CD8-positive, alpha-beta memory T cell (primary cell): ENCODE measurements around the gene C10orf90. TPM values are rescaled to one million over a fixed set of nuclear protein-coding genes. Genes with fewer than 3 reads are reported as not detected.

Source experiments
- CTCF ChIA-PET: fragments of 350-600 bp; sonication (Branson Sonifier 250); formaldehyde crosslinking; loops from one replicate; lab custom pipeline; 2021; ENCODE audit warnings: antibody characterized with exemption; lab: Charles Lee
- POLR2A ChIA-PET: fragments of 350-600 bp; sonication (Branson Sonifier 250); formaldehyde crosslinking; loops from one replicate; lab custom pipeline; 2021; ENCODE audit warnings: antibody characterized with exemption; lab: Charles Lee
- DNase-seq, 5 donors: peaks; one replicate each; pipeline versions ENCODE4 v3.0.0 to v3.0.0-alpha.2; 2020 to 2022; ENCODE audit warnings: mixed read lengths in 1 of 5
- H3K27ac ChIP-seq: one replicate; pipeline ENCODE4 v1.7.0; 2013; ENCODE audit warnings: low read depth, mild to moderate bottlenecking, low read length, moderate library complexity
- H3K27me3 ChIP-seq: 2 replicates; pipeline ENCODE4 v1.7.0; 2013; ENCODE audit warnings: low read length, mild to moderate bottlenecking; ENCODE audit not compliant: insufficient read depth, poor library complexity, severe bottlenecking
- H3K36me3 ChIP-seq: 2 replicates; pipeline ENCODE4 v1.7.0; 2013; ENCODE audit warnings: mild to moderate bottlenecking, low read length, moderate library complexity; ENCODE audit not compliant: insufficient read depth
- H3K4me1 ChIP-seq: 2 replicates; pipeline ENCODE4 v1.7.0; 2013; ENCODE audit warnings: mild to moderate bottlenecking, low read length, moderate library complexity; ENCODE audit not compliant: insufficient read depth
- H3K4me3 ChIP-seq: 2 replicates; pipeline ENCODE4 v1.7.0; 2013; ENCODE audit warnings: mild to moderate bottlenecking, low read length
- H3K9me3 ChIP-seq: 2 replicates; pipeline ENCODE4 v1.7.0; 2013; ENCODE audit warnings: mild to moderate bottlenecking, low read length
- H3K27ac Mint-ChIP-seq, 8 donors: one replicate each; pipeline ENCODE4 v1.8.0; 2020 to 2021; ENCODE audit warnings: mixed read lengths in 8 of 8, mild to moderate bottlenecking in 6 of 8, inconsistent platforms in 3 of 8, moderate library complexity in 3 of 8
- H3K27me3 Mint-ChIP-seq, 2 donors: one replicate each; pipeline ENCODE4 v1.8.0; 2020 to 2021; ENCODE audit warnings: mixed read lengths in 2 of 2, mild to moderate bottlenecking in 1 of 2, moderate library complexity in 1 of 2
- H3K36me3 Mint-ChIP-seq, 3 donors: one replicate each; pipeline ENCODE4 v1.8.0; 2020 to 2021; ENCODE audit warnings: mixed read lengths in 3 of 3, inconsistent platforms in 1 of 3, mild to moderate bottlenecking in 1 of 3
- H3K4me1 Mint-ChIP-seq, 3 donors: one replicate each; pipeline ENCODE4 v1.8.0; 2020 to 2021; ENCODE audit warnings: mixed read lengths in 3 of 3, inconsistent platforms in 1 of 3, mild to moderate bottlenecking in 1 of 3
- H3K4me3 Mint-ChIP-seq, 7 donors: one replicate each; pipeline ENCODE4 v1.8.0; 2020 to 2021; ENCODE audit warnings: mixed read lengths in 7 of 7, mild to moderate bottlenecking in 6 of 7, moderate library complexity in 4 of 7, inconsistent platforms in 2 of 7
- H3K9me3 Mint-ChIP-seq, 5 donors: one replicate each; pipeline ENCODE4 v1.8.0; 2020 to 2022; ENCODE audit warnings: mixed read lengths in 5 of 5, mild to moderate bottlenecking in 3 of 5, moderate library complexity in 2 of 5, inconsistent platforms in 1 of 5
- polyA plus RNA-seq: library from polyadenylated mRNA; unstranded; fragments of 300-500 nt; fragmentation: Illumina TruSeq; gene quantifications from one replicate; pipeline ENCODE4 v1.2.3, GENCODE V29; 2021
- total RNA-seq, 2 experiments: library from RNA; stranded (reverse); gene quantifications; one replicate each; pipeline ENCODE4 v1.2.3, GENCODE V29; 2021

Gene C10orf90
- total and polyA plus RNA-seq, 3 experiments from 2014 or later, result not detected

DNA sequence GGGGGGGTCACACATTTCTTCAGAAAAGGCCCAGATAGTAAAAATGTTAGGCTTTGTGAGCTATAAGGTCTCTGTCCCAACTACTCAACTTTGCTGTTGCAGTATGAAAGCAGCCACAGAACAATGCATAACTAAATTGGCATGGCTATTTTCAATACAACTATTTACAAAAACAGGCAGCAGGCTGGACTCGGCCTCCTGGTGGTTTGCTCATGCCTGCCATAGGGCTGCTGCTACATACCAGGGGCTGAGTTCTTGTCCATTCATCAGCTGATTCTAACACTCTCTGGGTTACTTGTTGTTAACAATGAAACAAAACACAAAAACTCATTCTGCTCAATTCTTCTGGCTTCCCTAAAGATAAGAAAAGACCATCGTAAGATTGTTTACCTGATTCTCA, 172.8 kb downstream of the C10orf90 start:
- H3K4me1 Mint-ChIP-seq, result peaks cover 0 to 7% (median 6%) of the 10 kb centered on the region in 3 donors
- peaks cover 0 to 2% (median 0%) of the 10 kb centered on the region in 5 donors for H3K9me3 Mint-ChIP-seq
- no peaks in the 10 kb centered on the region for H3K9me3 ChIP-seq
- H3K4me3 ChIP-seq, result no peak overlapping the region
- peak overlapping the region in 6 of 8 donors; percentile 50 to 86 (median 74) for H3K27ac Mint-ChIP-seq
- H3K36me3 ChIP-seq, result no peaks in the 10 kb centered on the region
- no peaks in the 10 kb centered on the region for H3K36me3 Mint-ChIP-seq
- no peak overlapping the region for H3K27ac ChIP-seq
- H3K27me3 ChIP-seq, result no peaks in the 10 kb centered on the region
- H3K4me1 ChIP-seq, result no peaks in the 10 kb centered on the region
- ChIA-PET CTCF (no interaction called here), POLR2A (no interaction called here)
- H3K27me3 Mint-ChIP-seq, result peaks cover 0 to 4% of the 10 kb centered on the region in 2 donors
- H3K4me3 Mint-ChIP-seq, result no peak overlapping the region
- DNase-seq, result no peak

DNA sequence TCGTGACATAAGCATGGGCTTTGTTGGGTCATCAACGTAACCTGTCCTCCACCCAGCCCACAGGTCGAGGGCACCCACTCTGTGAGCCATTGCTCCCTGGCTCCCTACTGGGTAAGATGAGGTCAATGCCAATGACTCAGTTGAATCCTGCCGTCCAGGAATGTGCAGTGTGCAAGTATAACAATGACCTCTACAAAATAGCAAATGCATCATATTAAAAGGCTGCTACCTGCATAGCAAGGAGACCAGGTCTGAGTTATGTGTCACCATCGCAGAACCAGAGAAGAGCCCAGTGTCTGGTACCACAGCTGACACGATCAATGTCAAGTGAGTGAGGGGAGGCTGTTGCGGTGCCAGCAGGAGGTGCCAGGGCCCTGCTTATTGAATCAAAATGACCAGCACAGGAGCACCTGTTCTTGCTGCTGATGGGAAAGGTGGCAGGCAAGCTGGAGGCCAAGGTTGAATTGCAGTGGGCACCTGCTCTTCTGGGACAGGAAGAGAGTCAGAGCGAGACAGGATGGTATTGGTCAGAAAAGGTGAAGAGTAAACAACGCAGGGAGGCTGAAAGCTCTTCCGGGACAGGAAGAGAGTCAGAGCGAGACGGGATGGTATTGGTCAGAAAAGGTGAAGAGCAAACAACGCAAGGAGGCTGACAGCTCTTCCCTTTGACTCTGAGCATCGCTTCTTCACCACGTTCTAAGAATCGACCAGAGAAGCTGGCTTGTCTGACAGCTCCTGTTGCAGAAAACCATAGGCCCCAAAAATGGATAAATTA, 173.5 kb downstream of the C10orf90 start:
- peak overlapping the region in 4 of 7 donors; percentile 5 to 65 (median 34) for H3K4me3 Mint-ChIP-seq
- H3K4me3 ChIP-seq, result no peak overlapping the region
- DNase-seq, result no peak
- POLR2A ChIA-PET, result no interaction called here
- no peaks in the 10 kb centered on the region for H3K9me3 ChIP-seq
- CTCF ChIA-PET, result no interaction called here
- peak overlapping the region in 7 of 8 donors; percentile 62 to 95 (median 82) for H3K27ac Mint-ChIP-seq
- no peaks in the 10 kb centered on the region for H3K36me3 Mint-ChIP-seq
- H3K4me1 Mint-ChIP-seq, result peaks cover 0 to 7% (median 6%) of the 10 kb centered on the region in 3 donors
- H3K27me3 Mint-ChIP-seq, result peaks cover 0 to 4% of the 10 kb centered on the region in 2 donors
- peaks cover 0 to 2% (median 0%) of the 10 kb centered on the region in 5 donors for H3K9me3 Mint-ChIP-seq
- H3K36me3 ChIP-seq, result no peaks in the 10 kb centered on the region
- no peaks in the 10 kb centered on the region for H3K27me3 ChIP-seq
- H3K27ac ChIP-seq, result no peak overlapping the region
- H3K4me1 ChIP-seq, result no peaks in the 10 kb centered on the region

DNA sequence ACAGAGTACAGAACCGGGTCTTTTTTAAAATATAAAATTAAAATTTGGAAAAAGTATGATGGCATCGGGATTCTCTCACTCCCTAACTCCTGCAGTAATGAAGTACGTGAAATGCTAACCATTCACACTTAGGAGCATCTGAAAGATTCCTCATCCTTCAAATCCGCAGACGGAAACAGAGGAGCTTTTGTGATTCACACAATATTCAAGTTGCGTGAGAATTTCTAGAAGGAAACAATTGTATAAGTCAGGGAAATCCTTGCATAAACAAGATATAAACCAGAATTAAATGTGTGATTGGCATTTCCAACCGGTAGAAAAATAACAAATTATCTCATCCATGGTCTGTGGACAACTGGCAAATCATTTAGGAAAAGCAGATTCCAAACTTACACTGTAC, 179.0 kb downstream of the C10orf90 start:
- peaks cover 0 to 1% of the 10 kb centered on the region in 2 donors for H3K27me3 Mint-ChIP-seq
- no peaks in the 10 kb centered on the region for H3K36me3 Mint-ChIP-seq
- H3K27ac ChIP-seq, result no peak overlapping the region
- no peak overlapping the region for H3K27ac Mint-ChIP-seq
- no peaks in the 10 kb centered on the region for H3K4me1 ChIP-seq
- no peaks in the 10 kb centered on the region for H3K9me3 ChIP-seq
- H3K9me3 Mint-ChIP-seq, result peaks cover 0 to 20% (median 3%) of the 10 kb centered on the region in 5 donors
- H3K4me3 Mint-ChIP-seq, result no peak overlapping the region
- H3K36me3 ChIP-seq, result no peaks in the 10 kb centered on the region
- ChIA-PET POLR2A (no interaction called here), CTCF (no interaction called here)
- no peaks in the 10 kb centered on the region for H3K4me1 Mint-ChIP-seq
- no peak for DNase-seq
- no peak overlapping the region for H3K4me3 ChIP-seq
- no peaks in the 10 kb centered on the region for H3K27me3 ChIP-seq

DNA sequence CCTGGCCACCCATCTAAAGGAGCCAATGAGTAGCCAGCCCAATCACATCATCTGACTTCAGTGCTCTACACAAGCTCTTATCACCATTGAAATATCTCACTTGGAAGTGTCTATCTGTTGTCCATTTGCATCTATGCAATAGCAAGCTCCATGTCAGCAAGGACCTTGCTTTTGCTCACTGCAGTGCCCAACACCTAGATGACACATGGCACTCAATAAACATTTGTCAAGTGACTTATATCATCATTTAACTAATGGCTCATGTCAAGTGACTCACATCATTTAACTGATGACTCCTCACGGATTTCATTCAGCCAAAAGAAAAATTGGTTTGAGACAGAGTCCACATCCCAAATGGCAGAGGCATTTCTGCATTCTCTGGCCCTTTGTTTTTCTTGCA, 189.3 kb downstream of the C10orf90 start:
- no peaks in the 10 kb centered on the region for H3K27me3 ChIP-seq
- H3K36me3 Mint-ChIP-seq, result no peaks in the 10 kb centered on the region
- H3K27me3 Mint-ChIP-seq, result no peaks in the 10 kb centered on the region
- CTCF ChIA-PET, result no interaction called here
- H3K27ac ChIP-seq, result no peak overlapping the region
- H3K27ac Mint-ChIP-seq, result no peak overlapping the region
- no peak overlapping the region for H3K4me3 ChIP-seq
- H3K4me3 Mint-ChIP-seq, result no peak overlapping the region
- no peaks in the 10 kb centered on the region for H3K4me1 ChIP-seq
- peaks cover 0 to 9% (median 7%) of the 10 kb centered on the region in 3 donors for H3K4me1 Mint-ChIP-seq
- H3K36me3 ChIP-seq, result no peaks in the 10 kb centered on the region
- H3K9me3 ChIP-seq, result no peaks in the 10 kb centered on the region
- DNase-seq, result no peak
- POLR2A ChIA-PET, result no interaction called here
- H3K9me3 Mint-ChIP-seq, result peaks cover 0 to 6% (median 0%) of the 10 kb centered on the region in 5 donors

DNA sequence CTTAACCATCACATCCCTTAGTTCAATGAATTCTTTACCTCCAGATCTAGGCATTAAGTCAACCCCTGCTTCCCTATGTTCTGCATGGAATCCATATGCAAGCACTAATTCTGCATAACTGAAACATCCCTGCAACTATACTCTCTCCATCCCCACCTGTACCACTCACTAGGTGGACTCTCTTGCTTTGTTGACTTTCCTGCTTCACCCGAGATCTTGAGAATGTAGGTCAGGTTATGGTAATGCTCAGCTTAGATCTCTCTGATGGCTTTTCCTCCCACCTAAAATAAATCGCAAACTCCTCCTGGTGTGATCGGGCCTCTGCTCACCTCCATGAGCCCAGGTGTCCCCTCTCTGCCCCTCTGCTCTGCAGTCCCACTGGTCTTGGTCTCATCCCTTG, 189.8 kb downstream of the C10orf90 start:
- Histone ChIP-seq H3K27ac (no peak overlapping the region), H3K9me3 (no peaks in the 10 kb centered on the region), H3K27me3 (no peaks in the 10 kb centered on the region), H3K4me1 (no peaks in the 10 kb centered on the region), H3K36me3 (no peaks in the 10 kb centered on the region), H3K4me3 (no peak overlapping the region)
- peaks cover 0 to 9% (median 7%) of the 10 kb centered on the region in 3 donors for H3K4me1 Mint-ChIP-seq
- ChIA-PET POLR2A (no interaction called here), CTCF (no interaction called here)
- no peaks in the 10 kb centered on the region for H3K27me3 Mint-ChIP-seq
- DNase-seq, result no peak
- peak overlapping the region in 2 of 8 donors; percentile 20 to 79 for H3K27ac Mint-ChIP-seq
- H3K4me3 Mint-ChIP-seq, result peak overlapping the region in 1 of 7 donors; percentile 3
- H3K36me3 Mint-ChIP-seq, result no peaks in the 10 kb centered on the region
- peaks cover 0 to 6% (median 0%) of the 10 kb centered on the region in 5 donors for H3K9me3 Mint-ChIP-seq

DNA sequence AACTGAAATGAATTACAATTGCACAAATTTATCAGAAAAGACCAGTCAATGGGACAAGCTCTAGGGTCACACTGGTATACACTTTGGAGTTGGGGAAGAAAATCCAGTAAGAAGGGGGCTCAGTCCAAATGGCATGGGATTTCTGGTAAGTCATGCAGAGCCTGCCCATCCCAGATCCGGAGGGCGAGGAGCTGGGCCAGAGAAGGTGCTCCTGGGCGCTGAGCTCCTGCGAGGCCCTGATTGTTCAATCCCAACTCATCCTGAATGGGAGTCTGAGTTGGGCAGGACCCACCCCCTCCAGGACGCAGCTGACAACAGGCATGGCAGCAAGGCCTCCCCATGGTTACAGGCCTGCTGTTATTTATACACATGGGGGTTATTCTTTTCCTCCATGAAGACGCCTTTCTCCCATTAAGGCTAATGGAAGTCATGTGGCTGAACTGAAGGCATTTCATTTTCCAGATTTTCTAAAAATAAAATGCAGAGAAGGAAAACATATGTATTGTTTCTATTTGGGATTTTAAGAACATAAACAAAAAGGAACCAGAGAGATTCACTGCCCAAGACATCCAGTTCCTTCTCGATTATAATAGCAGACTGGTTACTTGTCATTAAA, 191.1 kb downstream of the C10orf90 start:
- ChIA-PET POLR2A (no interaction called here), CTCF (no interaction called here)
- Mint-ChIP-seq H3K27ac (no peak overlapping the region), H3K4me3 (no peak overlapping the region), H3K9me3 (peaks cover 0 to 6% (median 0%) of the 10 kb centered on the region in 5 donors), H3K4me1 (peaks cover 0 to 9% (median 7%) of the 10 kb centered on the region in 3 donors), H3K36me3 (no peaks in the 10 kb centered on the region), H3K27me3 (no peaks in the 10 kb centered on the region)
- H3K4me3 ChIP-seq, result no peak overlapping the region
- no peak overlapping the region for H3K27ac ChIP-seq
- no peaks in the 10 kb centered on the region for H3K36me3 ChIP-seq
- H3K9me3 ChIP-seq, result no peaks in the 10 kb centered on the region
- DNase-seq, result no peak
- H3K27me3 ChIP-seq, result no peaks in the 10 kb centered on the region
- H3K4me1 ChIP-seq, result no peaks in the 10 kb centered on the region

DNA sequence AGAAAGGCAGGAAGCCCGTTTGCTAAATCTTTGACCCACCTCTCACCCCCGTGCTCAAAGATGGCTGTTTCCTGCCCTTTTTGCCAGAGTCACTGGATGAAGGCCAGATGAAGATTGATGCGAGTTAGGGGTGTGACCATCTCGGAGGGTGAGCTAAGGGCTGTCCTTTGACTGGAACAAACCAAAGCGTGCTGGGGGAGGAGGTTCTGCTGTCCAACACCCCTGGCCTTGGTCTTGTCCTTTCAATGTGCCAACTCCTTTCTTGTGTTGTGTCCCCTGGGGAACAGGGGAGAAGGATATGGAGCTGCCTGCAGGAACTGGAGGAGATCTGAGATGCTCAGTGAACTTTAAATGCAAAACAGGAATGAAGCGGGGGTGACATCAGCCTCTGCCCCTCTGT, 191.9 kb downstream of the C10orf90 start:
- peaks cover 0 to 9% (median 7%) of the 10 kb centered on the region in 3 donors for H3K4me1 Mint-ChIP-seq

DNA sequence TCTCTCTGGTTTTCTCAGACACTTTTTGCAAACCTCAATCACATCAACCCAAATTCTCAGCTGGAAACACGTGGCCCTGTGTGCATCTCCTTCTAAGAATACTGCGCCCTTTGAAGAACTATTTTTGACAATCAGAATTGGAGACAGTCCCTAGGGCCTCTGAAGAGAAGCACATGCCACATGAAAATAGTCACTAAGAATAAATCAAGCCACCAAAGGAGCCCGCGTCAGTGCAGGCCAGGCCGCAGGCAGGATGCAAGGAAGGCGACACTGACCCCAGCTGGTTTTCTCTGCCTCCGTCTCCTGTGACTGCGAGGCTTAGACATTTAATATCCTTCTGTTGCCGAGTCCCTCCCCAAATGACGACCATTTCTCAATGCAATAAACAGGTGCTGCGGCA, 194.2 kb downstream of the C10orf90 start:
- Mint-ChIP-seq H3K4me3 (no peak overlapping the region), H3K27me3 (peaks cover 0 to 3% of the 10 kb centered on the region in 2 donors), H3K36me3 (no peaks in the 10 kb centered on the region), H3K4me1 (peaks cover 0 to 9% (median 7%) of the 10 kb centered on the region in 3 donors), H3K9me3 (peaks cover 0 to 10% (median 0%) of the 10 kb centered on the region in 5 donors), H3K27ac (no peak overlapping the region)
- Histone ChIP-seq H3K4me3 (no peak overlapping the region), H3K36me3 (no peaks in the 10 kb centered on the region), H3K27ac (no peak overlapping the region), H3K9me3 (no peaks in the 10 kb centered on the region), H3K27me3 (no peaks in the 10 kb centered on the region), H3K4me1 (no peaks in the 10 kb centered on the region)
- no peak for DNase-seq
- POLR2A ChIA-PET, result no interaction called here
- CTCF ChIA-PET, result no interaction called here

More for the DNA sequence above, 191.9 kb downstream of the C10orf90 start:
- H3K27me3 ChIP-seq, result no peaks in the 10 kb centered on the region
- H3K27ac ChIP-seq, result no peak overlapping the region
- ChIA-PET CTCF (no interaction called here), POLR2A (no interaction called here)
- H3K9me3 ChIP-seq, result no peaks in the 10 kb centered on the region
- Mint-ChIP-seq H3K27me3 (no peaks in the 10 kb centered on the region), H3K9me3 (peaks cover 0 to 6% (median 0%) of the 10 kb centered on the region in 5 donors), H3K36me3 (no peaks in the 10 kb centered on the region), H3K4me3 (no peak overlapping the region), H3K27ac (no peak overlapping the region)
- H3K4me1 ChIP-seq, result no peaks in the 10 kb centered on the region
- H3K36me3 ChIP-seq, result no peaks in the 10 kb centered on the region
- DNase-seq, result no peak
- no peak overlapping the region for H3K4me3 ChIP-seq
